Uterine smooth muscle cell (primary cell): ENCODE data around the gene FMO2. TPM values are rescaled to one million over a fixed set of nuclear protein-coding genes. Genes with fewer than 3 reads are reported as not detected.

Source experiments
- total RNA-seq: library from RNA; depleted of rRNA; stranded (reverse); fragments of >200 nt; gene quantifications from 2 replicates; pipeline ENCODE4 v1.2.3, GENCODE V29; 2014

Gene FMO2
- total RNA-seq: under 0.01 TPM in 1 of 2 replicates, not detected in the other

DNA sequence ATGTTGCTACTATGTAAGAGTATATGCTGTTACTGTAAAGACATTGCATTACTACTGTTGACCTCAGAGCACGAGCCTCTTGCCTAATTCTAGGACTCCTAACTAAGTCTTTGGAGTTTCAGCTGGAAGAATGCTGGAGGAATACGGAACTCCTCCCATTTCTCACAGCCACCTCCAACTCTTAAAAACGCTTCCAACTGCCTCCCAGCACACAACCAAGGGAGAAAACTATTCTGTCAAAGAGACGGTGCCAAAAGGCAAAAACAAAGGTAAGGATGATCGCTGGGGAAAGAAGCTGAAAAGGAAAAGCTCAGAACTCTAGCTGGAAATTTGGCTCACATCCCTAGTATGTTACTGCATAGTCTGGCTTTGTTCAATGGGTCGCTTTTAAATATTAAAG is at the start of gene FMO2:
Gene FMO2, plus strand, starts transcription at position 210 of the 400 bp plus-strand sequence. CDS start 414 bp downstream, outside the sequence.

GRCh38 chr1:171248302-171248701 is 63.2 kb downstream of the FMO2 start, which contains the start of gene FMO1:
Gene FMO1, plus strand, starts transcription at chr1:171248494. Its CDS starts 9,594 bp downstream, at chr1:171258088.

Other genes starting within 250 kb of the FMO2 start
- gene MROH9, start 249.8 kb upstream of the FMO2 start, total RNA-seq: under 0.01 TPM in 1 of 2 replicates, not detected in the other
- 0.25 TPM in 1 of 2 replicates, not detected in the other for gene FMO3, start 94.4 kb upstream of the FMO2 start, total RNA-seq
- gene FMO1, start 63.2 kb downstream of the FMO2 start, total RNA-seq: 0.11 and 0.37 TPM in 2 replicates
- gene FMO4, start 128.9 kb downstream of the FMO2 start, total RNA-seq: 1.7 and 4.0 TPM in 2 replicates